HG03066 (cell line): ENCODE measurements around the gene MED25.

Source experiments
- ATAC-seq: cut with Tn5 transposase; IDR thresholded peaks from one replicate; pipeline ENCODE4 v1.9.1; 2021; ENCODE audit warnings: low read depth; ENCODE audit not compliant: unreplicated experiment

Gene MED25

DNA sequence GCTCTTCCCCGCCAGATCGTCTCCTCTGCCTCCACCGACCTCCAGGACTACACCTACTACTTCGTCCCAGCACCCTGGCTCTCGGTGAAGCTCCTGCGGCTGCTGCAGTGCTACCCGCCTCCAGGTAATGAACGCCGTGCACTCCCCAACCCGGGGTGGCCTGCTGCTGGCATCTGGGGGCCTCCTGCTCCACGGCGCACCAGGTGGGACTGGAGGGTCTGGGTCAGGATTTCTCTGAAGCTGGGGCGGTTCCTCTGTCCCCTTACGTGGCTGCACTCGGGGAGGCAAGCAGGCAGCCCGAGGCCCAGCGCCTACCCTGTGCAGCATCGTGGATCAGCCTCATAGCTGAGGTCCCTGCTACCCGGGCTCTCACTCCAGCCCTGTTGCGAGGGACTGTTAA is 22.5 kb upstream of the MED25 start:
- ATAC-seq: no peak

DNA sequence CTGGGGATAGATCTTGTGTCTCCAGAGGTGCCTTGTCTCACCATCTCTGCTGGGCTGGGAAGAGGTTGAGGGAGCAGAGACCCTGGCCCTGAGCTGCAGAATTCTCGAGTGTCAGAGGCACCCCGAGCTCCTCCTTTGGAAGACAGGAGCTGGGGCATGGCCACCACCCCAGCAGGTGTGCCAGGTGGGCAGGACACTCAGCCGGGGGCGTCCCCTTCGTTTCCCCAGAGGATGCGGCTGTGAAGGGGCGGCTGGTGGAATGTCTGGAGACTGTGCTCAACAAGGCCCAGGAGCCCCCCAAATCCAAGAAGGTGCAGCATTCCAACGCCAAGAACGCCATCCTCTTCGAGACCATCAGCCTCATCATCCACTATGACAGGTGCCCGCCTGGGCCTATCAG is 19.5 kb upstream of the MED25 start:
- ATAC-seq: no peak

DNA sequence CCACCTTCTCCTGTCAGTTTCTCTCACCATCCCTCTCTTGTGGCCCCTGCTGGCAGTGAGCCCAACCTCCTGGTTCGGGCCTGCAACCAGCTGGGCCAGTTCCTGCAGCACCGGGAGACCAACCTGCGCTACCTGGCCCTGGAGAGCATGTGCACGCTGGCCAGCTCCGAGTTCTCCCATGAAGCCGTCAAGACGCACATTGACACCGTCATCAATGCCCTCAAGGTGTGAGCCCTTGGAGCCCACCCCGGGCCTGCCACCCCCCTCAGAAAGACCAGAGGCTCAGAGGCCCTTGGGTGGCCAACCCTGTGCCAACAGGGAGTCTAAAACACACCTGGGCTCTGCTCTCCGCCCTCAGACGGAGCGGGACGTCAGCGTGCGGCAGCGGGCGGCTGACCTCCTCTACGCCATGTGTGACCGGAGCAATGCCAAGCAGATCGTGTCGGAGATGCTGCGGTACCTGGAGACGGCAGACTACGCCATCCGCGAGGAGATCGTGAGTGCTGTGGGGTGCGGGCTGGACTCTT is 18.8 kb upstream of the MED25 start:
- ATAC-seq: no peak

DNA sequence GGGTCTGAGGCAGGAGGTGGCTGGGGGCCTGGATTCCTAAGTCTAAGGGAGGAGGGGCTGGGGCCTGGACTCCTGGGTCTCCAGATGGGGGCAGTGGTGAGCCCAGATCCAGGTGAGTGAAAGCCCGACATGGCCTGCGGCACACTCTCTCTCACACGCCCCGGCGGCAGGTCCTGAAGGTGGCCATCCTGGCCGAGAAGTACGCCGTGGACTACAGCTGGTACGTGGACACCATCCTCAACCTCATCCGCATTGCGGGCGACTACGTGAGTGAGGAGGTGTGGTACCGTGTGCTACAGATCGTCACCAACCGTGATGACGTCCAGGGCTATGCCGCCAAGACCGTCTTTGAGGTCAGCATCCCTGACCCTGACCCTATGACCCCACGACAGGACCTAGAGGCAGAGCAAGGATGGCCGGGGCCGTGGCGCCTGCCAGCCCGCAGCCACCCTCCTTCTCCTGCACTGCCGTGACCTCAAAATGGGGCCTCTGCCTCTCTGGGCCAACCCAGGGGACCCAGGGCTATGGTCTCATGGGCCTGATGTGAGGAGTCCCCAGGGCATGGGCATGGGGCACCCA is 18.2 kb upstream of the MED25 start:
- no peak for ATAC-seq

DNA sequence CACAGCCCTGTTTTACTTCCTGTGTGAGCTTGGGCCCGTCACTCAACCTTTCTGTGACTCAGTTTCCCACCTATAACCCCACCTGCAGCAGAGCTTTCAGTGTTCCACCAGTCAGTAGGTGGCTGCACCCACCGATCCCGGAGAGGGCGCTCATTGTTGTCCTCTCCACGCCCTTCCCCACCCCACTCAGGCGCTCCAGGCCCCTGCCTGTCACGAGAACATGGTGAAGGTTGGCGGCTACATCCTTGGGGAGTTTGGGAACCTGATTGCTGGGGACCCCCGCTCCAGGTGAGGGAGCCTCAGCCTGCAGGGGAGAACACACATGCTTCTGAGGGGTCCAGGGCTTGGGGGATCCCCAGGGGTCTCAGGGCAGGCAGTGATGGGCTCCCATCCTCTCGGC is 17.3 kb upstream of the MED25 start:
- no peak for ATAC-seq

DNA sequence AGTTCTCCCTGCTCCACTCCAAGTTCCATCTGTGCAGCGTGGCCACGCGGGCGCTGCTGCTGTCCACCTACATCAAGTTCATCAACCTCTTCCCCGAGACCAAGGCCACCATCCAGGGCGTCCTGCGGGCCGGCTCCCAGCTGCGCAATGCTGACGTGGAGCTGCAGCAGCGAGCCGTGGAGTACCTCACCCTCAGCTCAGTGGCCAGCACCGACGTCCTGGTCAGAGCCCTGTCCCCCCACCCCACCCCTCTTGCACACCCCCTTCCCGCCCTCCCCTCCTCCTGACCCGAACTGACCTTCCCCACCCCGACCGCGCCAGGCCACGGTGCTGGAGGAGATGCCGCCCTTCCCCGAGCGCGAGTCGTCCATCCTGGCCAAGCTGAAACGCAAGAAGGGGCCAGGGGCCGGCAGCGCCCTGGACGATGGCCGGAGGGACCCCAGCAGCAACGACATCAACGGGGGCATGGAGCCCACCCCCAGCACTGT is 16.6 kb upstream of the MED25 start:
- no peak for ATAC-seq

DNA sequence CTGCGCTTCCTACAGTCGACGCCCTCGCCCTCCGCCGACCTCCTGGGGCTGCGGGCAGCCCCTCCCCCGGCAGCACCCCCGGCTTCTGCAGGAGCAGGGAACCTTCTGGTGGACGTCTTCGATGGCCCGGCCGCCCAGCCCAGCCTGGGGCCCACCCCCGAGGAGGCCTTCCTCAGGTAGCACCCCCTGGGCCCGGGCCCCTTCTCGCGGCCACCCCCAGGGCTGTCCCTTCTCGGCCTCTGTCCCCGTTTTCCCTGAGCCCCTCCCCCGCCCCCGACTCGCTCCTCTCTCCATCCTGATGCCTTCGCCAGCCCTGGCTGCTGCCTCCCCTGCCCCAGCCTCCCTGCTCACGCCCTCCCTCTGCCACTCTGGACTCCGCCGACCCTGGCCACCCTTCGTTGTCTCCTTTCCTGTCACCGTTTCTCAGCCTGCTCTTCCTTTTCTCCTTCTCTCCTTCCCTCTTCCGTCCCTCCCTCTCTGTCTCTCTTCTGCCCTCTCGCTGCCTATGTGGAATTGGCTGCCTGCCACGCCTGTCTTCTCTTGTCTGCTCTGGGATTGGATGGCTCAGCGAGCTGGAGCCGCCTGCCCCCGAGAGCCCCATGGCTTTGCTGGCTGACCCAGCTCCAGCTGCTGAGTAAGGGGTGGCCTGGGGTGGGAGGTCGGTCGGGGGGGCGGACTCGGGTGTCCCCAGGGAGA is 16.0 kb upstream of the MED25 start:
- no peak for ATAC-seq

DNA sequence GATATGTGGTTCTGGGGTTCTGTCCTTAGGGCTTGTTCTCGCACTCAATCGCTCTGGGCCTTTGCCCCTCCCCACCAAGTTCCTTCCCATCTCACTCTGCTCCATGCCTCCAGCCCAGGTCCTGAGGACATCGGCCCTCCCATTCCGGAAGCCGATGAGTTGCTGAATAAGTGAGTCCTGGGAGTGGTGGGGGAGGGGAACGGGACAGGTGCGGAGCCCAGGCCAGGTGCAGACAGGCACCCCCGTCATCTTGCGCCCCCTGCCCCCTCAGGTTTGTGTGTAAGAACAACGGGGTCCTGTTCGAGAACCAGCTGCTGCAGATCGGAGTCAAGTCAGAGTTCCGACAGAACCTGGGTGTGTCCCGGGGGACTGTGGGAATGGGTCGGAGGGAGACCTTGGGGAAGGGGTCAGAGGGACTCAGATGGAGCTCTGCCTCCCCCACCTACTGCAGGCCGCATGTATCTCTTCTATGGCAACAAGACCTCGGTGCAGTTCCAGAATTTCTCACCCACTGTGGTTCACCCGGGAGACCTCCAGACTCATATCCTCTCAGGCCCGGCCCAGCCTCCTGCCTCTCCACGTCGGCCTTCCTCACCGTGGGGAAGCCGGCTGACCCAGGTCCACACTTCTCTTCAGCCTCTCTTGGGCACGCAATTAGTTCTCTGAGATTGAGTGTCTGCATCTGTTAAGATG is 15.1 kb upstream of the MED25 start:
- no peak for ATAC-seq

DNA sequence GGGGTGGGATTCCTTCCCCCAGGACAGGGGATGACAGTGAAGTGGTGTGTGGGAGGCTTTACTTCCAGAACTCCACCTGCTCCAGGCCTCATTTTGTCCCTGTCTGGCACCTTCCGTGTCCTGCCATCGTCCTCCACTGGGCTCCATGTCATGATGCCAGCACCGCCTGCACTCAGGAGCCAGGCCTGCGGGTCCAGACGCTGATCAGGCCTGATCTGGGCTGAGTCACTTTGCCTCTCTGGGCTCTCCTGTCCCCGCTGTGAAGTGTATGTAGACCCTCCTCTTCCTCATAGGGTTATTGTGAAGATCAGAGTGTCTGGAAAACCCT is 14.6 kb upstream of the MED25 start:
- no peak for ATAC-seq

DNA sequence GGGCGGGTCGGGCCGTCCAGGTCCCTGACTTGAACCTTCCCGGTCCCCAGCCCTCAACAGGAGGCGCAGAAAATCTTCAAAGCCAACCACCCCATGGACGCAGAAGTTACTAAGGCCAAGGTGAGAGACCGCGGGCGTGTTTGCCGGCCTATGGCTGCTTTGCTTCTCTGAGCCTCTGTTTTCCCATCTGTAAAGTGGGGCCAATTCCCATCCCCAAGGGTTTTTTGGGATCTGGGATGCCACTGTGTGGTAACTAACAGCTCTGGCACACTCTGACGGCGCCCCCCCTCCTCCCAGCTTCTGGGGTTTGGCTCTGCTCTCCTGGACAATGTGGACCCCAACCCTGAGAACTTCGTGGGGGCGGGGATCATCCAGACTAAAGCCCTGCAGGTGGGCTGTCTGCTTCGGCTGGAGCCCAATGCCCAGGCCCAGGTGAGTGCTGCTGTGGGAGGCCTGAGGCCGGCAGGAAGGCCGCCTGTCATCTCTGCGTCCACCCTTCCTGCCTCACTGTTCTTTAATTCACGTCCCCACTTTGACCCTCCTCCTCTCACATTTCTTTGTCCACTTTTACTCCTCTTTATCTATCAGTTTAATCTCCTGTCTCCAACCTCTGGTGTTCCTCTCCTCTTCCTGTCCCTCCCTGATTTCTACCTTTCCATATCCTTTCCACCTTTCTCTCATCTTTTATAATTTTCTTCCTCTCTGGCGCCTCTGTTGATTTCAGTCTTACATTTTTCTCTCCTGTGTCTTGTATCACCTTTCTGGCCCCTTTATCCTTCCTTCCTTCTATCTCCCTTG is 12.1 kb upstream of the MED25 start:
- no peak for ATAC-seq

DNA sequence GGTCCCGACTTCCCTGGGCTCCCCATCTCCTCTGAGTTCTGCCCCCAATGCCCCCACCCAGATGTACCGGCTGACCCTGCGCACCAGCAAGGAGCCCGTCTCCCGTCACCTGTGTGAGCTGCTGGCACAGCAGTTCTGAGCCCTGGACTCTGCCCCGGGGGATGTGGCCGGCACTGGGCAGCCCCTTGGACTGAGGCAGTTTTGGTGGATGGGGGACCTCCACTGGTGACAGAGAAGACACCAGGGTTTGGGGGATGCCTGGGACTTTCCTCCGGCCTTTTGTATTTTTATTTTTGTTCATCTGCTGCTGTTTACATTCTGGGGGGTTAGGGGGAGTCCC is 11.5 kb upstream of the MED25 start:
- ATAC-seq: no peak

DNA sequence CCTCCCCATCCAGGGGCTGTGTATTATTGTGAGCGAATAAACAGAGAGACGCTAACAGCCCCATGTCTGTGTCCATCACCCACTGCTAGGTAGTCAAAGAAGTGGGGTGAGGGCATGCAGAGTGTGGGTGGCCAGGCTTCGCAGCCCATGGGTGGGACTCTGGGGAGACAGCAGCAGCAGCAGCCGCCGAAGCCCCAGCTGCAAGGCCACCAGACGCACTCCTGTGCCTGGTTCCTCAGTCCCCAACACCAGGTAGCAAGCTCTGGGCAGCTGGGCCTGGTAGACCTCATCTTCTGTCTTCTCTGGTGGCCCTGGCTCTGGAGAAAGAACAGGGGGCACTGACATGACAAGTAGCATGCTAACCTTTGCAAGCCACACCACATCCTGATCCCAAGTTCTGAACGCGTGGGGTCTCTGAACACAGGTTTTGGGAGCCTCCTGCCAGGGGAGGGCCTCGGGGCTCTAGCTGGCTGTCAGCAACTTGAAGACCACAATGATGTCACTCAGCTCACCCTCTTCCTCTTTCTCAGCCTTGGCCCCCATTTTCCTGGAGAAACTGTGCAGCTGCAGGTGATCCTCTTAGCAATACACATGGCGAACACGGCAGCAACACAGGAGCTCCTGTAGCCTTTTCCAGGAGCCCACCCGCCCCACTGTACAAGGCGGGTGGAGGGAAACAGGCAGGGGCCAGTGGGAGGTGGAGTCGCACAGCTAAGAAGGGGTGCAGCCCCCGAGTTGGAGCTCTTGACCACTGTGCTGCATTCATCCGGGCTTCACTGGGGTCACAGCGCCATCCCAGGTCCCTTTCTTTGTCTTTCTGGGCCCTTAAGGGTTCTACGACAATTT is 10.8 kb upstream of the MED25 start:
- ATAC-seq: no peak

DNA sequence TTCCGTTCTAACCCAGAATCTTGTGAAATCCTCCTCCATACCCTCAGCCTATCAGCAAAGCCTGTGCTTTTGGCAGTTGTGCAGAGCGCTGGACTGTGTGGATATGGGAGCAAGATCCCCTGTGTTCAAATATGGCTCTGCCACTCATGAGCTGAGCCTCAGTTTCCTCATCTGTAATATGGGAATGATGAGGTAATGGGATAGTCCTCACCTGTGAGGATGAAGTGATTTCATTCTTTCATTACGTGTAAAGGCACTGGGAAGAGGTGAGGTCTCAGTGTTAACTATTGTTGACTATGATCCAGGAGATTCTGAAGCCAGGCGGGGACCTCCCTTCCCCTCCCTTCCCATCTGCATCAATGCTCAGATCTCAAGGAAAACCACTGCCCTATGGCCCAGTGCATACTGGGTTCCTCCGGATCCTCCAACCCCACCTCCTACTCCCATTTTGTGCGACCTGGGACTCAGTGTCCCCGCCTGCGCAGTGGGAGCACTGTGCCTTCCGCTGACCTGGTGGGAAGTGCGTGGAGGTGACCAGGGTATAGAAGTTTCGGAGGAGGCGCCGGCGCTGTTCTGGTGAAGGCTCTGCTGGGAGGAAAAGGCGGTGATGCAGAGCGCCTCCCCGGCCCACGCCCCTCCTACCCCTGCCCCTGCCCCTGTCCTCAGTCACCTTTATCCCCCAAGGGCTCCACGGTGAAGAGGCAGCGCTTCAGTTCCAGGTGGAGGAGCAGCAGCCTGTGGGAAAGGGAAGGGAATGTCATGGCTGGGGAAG is 10.0 kb upstream of the MED25 start:
- no peak for ATAC-seq

DNA sequence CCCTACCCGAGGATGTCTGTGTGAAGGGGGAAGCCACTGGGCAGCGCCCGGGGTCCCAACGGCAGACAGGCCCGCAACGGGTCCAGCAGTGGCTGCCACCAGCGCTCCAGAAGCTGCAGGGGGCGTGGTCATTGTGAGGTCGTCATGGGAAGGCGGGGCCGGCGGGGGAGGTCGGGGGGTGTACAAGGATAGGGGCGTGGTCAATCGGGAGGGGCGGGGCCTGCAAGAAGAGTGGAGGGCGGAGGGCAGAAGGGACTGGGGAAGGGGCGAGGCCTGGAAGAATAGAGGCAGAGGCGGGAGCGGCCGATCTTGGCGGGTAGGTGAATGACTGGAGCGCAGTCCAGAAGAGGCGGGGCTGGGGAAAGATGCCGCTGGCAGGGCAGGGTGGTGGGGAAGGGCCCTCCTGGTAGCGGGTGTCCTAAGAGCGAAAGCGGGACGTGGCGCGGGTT is 9.4 kb upstream of the MED25 start:
- ATAC-seq: no peak

DNA sequence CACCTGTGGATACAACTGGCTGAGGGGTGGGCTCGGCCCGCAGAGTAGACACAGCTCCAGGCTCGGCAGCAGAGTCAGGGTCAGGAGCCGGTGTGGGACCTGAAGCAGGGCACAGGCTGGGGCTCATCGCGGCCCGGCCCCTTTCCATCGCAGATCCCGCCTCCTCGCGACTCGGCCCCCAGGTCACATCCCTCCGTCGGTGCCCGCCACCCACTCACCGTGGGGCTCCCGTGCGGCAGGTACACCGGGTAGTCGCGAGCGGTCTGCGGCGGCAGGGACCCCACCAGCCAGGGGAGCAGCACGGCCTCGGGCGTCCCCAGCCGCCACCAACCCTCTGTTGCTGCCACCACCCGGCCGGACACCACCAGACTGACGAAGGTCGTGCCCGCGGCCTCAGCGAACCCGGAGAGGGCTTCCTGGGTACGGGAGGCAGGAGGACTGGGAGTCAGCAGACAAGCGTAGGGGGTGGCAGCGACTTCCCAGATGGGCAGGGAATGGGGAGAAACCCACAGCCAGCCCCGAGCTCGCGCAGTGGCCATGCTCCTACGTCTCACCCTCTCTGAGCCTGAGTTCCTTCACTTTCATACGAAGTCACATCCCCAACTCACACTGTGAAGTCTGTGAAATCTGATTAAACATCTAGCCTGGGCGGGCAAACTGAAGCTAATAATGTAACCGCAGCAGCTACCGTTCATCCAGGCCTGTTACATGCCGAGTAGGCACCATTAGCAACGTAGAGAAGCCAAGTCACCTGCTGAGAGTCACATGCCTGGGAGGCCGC is 8.7 kb upstream of the MED25 start:
- no peak for ATAC-seq

DNA sequence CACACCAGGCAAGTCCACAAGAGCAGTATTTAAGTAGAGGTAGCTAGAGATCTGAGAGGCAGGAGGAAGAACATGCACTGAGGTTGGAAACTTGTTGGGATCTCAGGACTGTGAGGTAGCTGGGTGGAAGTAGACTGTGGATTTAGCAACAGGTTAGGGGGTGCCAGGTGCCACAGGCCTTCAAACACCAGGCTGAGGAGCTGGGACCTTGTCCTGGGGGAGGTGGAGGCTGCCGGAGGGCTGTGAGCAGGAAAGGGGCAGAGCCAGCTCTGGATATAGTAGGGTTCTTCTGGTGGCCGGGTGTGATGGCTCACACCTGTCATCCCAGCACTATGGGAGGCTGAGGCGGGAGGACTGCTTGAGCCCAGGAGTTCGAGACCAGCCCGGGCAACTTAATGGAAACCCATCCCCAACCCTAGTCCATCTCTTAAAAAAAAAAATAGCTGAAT is 8.1 kb upstream of the MED25 start:
- ATAC-seq: no peak

DNA sequence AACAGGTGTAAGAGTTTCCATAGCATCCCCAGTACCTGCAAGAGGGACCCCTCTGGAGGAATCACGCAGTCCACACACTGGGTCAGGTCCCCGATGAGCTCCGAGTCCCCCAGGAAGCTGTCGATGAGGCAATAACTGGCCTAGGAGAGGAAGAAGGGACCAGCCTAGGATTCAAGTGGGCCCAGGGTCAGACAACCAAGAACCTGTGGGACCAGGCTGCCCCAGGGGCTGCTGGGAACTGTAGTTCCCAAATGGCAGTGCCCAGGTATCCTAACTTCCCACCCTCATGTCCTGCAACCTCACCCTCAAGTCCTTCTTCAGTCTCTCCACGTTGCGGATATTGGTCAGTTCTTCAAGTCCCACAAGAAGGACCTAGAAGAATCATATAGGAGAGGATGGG is 6.8 kb upstream of the MED25 start:
- ATAC-seq: no peak

DNA sequence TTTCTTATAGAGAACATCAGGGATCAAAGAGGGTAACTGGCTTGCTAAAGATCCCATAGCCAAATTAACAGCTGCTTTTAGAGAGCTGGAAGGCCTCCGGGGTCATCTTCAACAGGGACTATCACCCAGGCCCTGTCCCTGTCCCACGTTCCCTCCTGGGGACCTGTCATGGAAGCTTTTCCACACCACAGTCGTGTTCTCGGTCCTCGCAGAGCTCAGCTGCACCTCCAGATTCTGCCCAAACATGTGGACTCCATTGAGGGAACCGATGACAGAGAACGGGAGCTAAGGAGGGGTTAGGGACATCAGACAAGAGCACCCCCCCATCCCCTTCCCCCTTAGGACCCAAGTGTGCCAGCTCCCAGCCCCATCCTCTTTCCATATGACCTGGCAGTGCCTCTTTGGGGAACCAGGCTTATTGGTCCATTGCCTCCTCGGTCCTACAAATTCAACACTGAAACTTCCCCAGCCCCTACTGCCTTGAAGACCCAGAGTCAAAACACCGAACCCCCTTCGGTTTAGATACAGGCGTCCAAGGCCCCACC is 5.6 kb upstream of the MED25 start:
- no peak for ATAC-seq
